Pancreas (tissue), 10 donors: ENCODE results near the gene ANKS1A. TPM values are rescaled to one million over a fixed set of nuclear protein-coding genes. Genes with fewer than 3 reads are reported as not detected.

Experiments used
- ATAC-seq, 4 donors: fragments of 200-7000 bp; cut with Tn5 transposase; one replicate each; pipeline versions ENCODE4 v1.8.0 to v1.9.1; 2020; ENCODE audit warnings: mild to moderate bottlenecking in 4 of 4, moderate library complexity in 4 of 4
- DNase-seq, 6 donors: peaks; one replicate each; pipeline ENCODE4 v3.0.0-alpha.2; 2020
- FAIRE-seq: peaks from 2 replicates; lab custom pipeline; 2012; peaks lifted over from hg19 to GRCh38; lab: Jason Lieb, UNC
- H3K27ac ChIP-seq, 4 donors: fragments of 200-600 bp; sonication (generic); 1 replicate in 3 of 4; 2 replicates in 1 of 4; pipeline versions ENCODE4 v1.5.0 to v1.8.0; 2020
- H3K27me3 ChIP-seq, 4 donors: fragments of 200-600 bp; one replicate each; pipeline ENCODE4 v1.8.0; 2021
- H3K36me3 ChIP-seq, 3 donors: fragments of 200-600 bp; sonication (generic) in 1 of 3; one replicate each; pipeline versions ENCODE4 v1.5.0 to v1.8.0; 2020 to 2021
- H3K4me1 ChIP-seq, 3 donors: fragments of 200-600 bp; one replicate each; pipeline ENCODE4 v1.8.0; 2021
- H3K4me3 ChIP-seq, 4 donors: fragments of 200-600 bp; sonication (generic) in 2 of 4; one replicate each; pipeline versions ENCODE4 v1.5.0 to v1.8.0; 2020 to 2021
- H3K9me3 ChIP-seq, 4 donors: fragments of 200-600 bp; one replicate each; pipeline ENCODE4 v1.8.0; 2021
- WGBS, 2 donors: extraction: QIAGEN DNeasy Blood & Tissue Kit; methylation state at CpG; one replicate each; pipeline ENCODE4 v1.1.7; 2013; 5-methylcytosine and 5-hydroxymethylcytosine counted together
- intact Hi-C, 3 donors: fragments of 100-400 bp; cut with DNase I; formaldehyde crosslinking; loops; one replicate each; pipeline versions ENCODE4 v1.11.1 to v1.14.2; 2022
- polyA plus RNA-seq, 2 donors: library from polyadenylated mRNA; stranded (reverse); fragments of 200-250 nt; gene quantifications; one replicate each; pipeline ENCODE4 v1.2.3, GENCODE V29; 2013
- total RNA-seq, 6 donors: library from RNA; stranded (reverse); fragmentation: NEBNext Ultra II Directional in 4 of 6; extraction: Animal tissue kit (Norgen Biotek cat#: 25700) in 4 of 6; gene quantifications; one replicate each; pipeline versions ENCODE4 v1.2.1 to v1.2.4, GENCODE V29; 2021 to 2023
- TF ChIP-seq, protein P1 (sequence below), 4 donors: fragments of 200-600 bp; sonication (generic) in 3 of 4; IDR thresholded peaks; one replicate each; pipeline versions ENCODE4 v1.5.0 to v1.8.0; 2021; ENCODE audit warnings: antibody characterized with exemption in 4 of 4
- donor health status: healthy with polysubstance abuse.
- donor health status: DM: no; HTN: no; CAD: no; lungs with moderate emphysema.
- donor health status: DM: no; HTN: no; CAD: no.
- donor health status: control.
- donor health status: control.
- donor health status: Bipolar disorder and iron deficiency.
- donor health status: DM: yes; HTN: yes; CAD: no.
- donor health status: DM: no; HTN: no; CAD: no.
- donor health status: DM: no; HTN: no; CAD: no.
- donor health status: DM: yes; HTN: yes; CAD: no.

ANKS1A gene
- total and polyA plus RNA-seq, 8 donors: 6.1 to 16.7 (median 8.0) TPM

DNA sequence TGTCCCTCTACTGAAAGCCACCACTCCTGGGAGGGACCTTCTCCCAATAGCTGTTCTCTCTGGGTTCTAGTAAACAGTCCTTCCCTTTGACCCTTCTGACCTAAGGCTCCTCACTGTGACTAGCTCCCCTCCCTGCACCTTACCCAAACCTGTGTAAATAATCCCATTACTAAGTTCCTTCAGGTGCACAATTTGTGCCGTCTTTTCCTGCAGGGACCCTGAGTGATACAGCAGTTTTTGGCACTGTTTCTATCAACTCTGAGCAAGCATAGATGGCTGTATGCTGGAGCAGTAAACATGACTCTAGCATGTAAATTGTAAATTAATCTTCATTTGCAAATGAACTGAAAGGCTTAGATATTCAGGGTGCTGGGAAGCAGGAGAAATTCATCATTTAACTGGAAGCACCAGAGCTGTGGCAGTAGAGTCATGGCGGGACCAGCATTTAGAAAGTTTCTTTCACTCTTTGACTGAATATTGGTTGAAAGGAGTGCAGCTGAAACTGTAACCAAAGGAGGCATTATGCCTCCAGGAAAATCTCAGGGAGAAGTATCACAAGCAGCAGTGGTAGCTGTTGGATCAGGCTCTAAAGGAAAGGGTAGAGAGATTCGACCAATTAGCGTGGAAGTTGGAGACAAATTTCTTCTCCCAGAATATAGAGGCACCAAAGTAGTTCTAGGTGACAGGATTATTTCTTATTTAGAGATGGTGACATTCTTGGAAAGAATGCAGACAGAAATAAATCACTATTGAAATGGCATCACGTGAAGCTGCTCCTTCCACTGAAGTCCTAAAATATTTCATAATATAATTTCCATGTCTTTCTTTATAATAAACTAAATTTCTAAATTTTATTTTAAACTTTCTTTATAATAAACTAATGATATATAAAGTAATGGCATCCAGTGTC lies 134.3 kb downstream of the ANKS1A start:
- no peak for ATAC-seq
- TF ChIP-seq, protein P1, sequence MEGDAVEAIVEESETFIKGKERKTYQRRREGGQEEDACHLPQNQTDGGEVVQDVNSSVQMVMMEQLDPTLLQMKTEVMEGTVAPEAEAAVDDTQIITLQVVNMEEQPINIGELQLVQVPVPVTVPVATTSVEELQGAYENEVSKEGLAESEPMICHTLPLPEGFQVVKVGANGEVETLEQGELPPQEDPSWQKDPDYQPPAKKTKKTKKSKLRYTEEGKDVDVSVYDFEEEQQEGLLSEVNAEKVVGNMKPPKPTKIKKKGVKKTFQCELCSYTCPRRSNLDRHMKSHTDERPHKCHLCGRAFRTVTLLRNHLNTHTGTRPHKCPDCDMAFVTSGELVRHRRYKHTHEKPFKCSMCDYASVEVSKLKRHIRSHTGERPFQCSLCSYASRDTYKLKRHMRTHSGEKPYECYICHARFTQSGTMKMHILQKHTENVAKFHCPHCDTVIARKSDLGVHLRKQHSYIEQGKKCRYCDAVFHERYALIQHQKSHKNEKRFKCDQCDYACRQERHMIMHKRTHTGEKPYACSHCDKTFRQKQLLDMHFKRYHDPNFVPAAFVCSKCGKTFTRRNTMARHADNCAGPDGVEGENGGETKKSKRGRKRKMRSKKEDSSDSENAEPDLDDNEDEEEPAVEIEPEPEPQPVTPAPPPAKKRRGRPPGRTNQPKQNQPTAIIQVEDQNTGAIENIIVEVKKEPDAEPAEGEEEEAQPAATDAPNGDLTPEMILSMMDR (IDR thresholded peaks at IDR 0.05): no peak
- H3K27ac ChIP-seq: no peak overlapping the region
- H3K4me1 ChIP-seq: peaks cover 0 to 5% (median 0%) of the 10 kb centered on the region in 3 donors
- WGBS, 2 donors: 83 to 85% methylated on average over 5 of the region's 5 CpGs
- DNase-seq: no peak
- H3K27me3 ChIP-seq: no peaks in the 10 kb centered on the region
- intact Hi-C loops: no loop called here
- no peaks in the 10 kb centered on the region for H3K9me3 ChIP-seq
- H3K4me3 ChIP-seq: no peak overlapping the region
- no peak for FAIRE-seq
- no peaks in the 10 kb centered on the region for H3K36me3 ChIP-seq

DNA sequence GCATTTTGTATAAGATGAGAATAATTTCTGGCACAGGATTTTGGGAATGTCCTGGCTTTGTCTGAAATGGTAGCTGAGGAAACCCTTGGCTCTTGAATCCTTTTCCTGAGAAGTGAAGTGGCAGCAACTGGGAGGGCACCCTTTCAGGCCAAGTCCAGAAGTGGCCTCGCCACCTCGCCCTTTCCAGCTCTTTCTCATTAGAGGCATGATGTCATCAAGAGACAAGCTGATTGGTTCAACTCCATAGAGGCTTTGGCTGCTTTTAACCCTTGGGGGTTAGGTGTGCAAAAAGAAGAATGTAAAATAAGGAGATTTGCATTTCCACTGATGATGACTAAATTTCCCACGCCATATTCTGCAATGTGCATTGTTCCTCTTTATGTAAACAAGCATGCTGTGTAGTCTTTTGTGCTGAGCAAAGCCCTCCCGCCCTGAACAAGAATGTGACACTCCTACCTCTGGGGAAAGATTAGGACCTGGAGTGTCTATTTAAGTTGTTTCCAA lies 135.5 kb downstream of the ANKS1A start:
- intact Hi-C loops: no loop called here
- DNase-seq (peak in 2 of 6 donors; percentile 33 to 35), FAIRE-seq (no peak), ATAC-seq (peak; percentile 71 to 85 (median 84))
- TF ChIP-seq, protein P1 (IDR thresholded peaks at IDR 0.05): no peak
- Histone ChIP-seq H3K27me3 (no peaks in the 10 kb centered on the region), H3K36me3 (no peaks in the 10 kb centered on the region), H3K4me1 (peaks cover 0 to 5% (median 0%) of the 10 kb centered on the region in 3 donors), H3K27ac (no peak overlapping the region), H3K4me3 (no peak overlapping the region), H3K9me3 (no peaks in the 10 kb centered on the region)
- WGBS, 2 donors: 42 to 44% methylated on average over 4 of the region's 4 CpGs

DNA sequence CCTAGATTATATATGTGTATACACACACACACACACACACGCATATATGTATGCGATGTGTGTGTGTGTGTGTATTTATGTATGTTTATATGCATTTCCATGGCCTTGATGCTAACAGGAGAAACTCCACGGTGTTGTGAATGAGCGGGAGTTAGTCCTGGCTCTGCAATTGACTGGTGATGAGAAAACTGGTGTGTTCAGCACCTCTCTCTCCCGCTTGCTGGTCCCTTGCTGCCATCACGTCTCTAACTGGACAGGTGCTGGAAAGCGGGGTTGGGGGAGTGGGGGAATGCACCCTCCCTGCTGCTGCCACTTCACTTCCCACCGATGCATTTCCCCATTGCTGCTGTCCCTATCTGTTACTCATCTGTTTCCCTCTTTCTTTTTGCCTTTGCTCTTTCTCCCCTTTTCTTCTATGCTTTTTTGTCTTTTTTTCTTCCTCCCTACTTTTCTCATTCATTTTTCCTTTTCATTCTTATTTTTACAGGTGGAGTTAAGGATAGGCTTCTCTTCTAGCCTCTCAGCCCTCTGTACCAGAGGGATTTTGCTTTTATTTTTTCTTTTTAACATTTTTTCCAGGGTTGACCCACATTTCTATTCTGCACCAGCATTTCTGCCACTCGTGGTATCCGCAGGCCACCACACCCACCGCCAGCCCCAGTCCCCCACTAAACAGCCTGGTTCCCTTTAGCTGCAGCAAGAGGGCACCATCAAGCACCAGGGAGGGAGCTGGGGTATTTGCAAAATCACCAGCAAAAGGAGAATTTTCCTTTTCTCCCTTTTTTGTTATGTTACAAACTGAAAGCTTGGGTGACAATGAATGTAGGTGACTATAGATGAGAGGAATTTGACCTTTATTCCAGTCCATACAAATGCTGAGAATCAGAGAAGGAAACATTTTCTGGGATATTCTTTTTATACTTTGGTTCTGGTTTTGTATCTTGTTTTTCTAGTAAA lies 136.5 kb downstream of the ANKS1A start:
- Histone ChIP-seq H3K4me3 (no peak overlapping the region), H3K4me1 (peaks cover 0 to 5% (median 0%) of the 10 kb centered on the region in 3 donors), H3K27me3 (no peaks in the 10 kb centered on the region), H3K27ac (no peak overlapping the region), H3K9me3 (no peaks in the 10 kb centered on the region), H3K36me3 (no peaks in the 10 kb centered on the region)
- ATAC-seq (no peak), DNase-seq (no peak), FAIRE-seq (no peak)
- 84 to 87% methylated on average over 11 of the region's 11 CpGs for WGBS, 2 donors
- intact Hi-C loops: no loop called here
- TF ChIP-seq, protein P1 (IDR thresholded peaks at IDR 0.05): no peak

DNA sequence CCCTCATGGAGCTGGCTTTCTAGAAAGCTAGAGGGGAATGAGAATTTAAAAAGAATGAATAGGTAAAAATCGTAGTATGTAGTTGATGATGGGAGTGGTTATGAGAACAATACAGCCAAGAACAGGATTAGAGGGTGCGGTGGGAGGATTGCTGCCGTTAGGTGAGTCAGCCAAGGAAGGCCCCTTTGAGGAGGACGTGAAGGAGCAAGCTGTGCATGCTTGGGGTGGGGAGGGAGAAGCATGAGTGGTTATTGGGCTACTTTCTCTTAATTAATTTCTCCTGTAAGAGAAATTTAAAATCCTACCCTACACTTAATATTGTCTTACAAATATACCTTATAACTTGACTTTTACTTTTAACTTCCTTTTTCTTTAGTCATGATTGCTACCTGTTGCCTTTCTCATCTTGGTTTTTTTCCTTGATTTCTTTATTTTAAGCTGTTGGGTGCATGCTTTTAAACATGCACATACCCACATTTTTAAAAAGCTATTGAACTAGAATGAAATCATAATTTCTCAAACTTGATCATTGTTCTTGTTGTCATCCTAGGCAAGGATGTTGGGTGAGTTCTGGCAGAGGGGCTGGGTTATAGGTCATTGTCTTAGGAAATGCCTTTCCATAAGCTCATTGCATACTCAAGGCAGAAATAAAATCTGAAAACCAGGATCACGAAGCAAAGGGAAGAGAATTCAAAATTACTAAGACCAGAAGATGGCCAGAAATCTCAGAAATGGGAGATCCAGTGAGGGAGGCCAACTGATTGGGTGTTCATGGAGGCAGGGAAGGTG lies 137.6 kb downstream of the ANKS1A start:
- FAIRE-seq (no peak), ATAC-seq (no peak), DNase-seq (no peak)
- TF ChIP-seq, protein P1 (IDR thresholded peaks at IDR 0.05): no peak
- Histone ChIP-seq H3K9me3 (no peaks in the 10 kb centered on the region), H3K27me3 (no peaks in the 10 kb centered on the region), H3K36me3 (no peaks in the 10 kb centered on the region), H3K4me3 (no peak overlapping the region), H3K4me1 (peaks cover 0 to 5% (median 0%) of the 10 kb centered on the region in 3 donors), H3K27ac (no peak overlapping the region)
- intact Hi-C loops: no loop called here
- 86 to 93% methylated on average over 5 of the region's 5 CpGs for WGBS, 2 donors
